Endothelial cell of umbilical vein (primary cell): ENCODE measurements around the gene MPIG6B. TPM values are rescaled to one million over a fixed set of nuclear protein-coding genes. Genes with fewer than 3 reads are reported as not detected.

Experiments
- BruUV-seq: library from RNA; stranded (reverse); fragments of 400-500 nt; replicated peaks from 2 replicates; lab custom pipeline; 2021; lab: Mats Ljungman, UMichigan
- CTCF ChIA-PET: fragments of 300-600, 350-600 bp; sonication (Branson Sonifier 250); formaldehyde crosslinking; loops from one replicate; lab custom pipeline; 2021; ENCODE audit warnings: antibody characterized with exemption, inconsistent platforms; lab: Charles Lee
- POLR2A ChIA-PET: fragments of 300-600, 350-600 bp; sonication (Branson Sonifier 250); formaldehyde crosslinking; loops from one replicate; lab custom pipeline; 2021; ENCODE audit warnings: antibody characterized with exemption, inconsistent platforms; lab: Charles Lee
- DNase-seq: peaks from one replicate; pipeline ENCODE4 v3.0.0-alpha.2; 2011; ENCODE audit warnings: low read depth, low spot score
- FAIRE-seq: peaks from 2 replicates; lab custom pipeline; 2011; peaks lifted over from hg19 to GRCh38; lab: Jason Lieb, UNC
- H2AFZ ChIP-seq: 2 replicates; pipeline ENCODE4 v1.6.0; 2012; ENCODE audit warnings: low read depth, low read length, control low read depth, inconsistent platforms
- H3K27ac ChIP-seq: 2 replicates; pipeline ENCODE4 v1.5.1; 2011; ENCODE audit warnings: low read depth, mild to moderate bottlenecking, control low read depth, low read length, moderate library complexity; ENCODE audit not compliant: insufficient read depth
- H3K27me3 ChIP-seq, 2 experiments: 2 replicates each; pipeline versions ENCODE4 v1.6.0 to v1.6.1; 2011; ENCODE audit warnings: low read length in 2 of 2, mixed read lengths in 1 of 2; ENCODE audit not compliant: control insufficient read depth in 2 of 2, insufficient read depth in 2 of 2
- H3K36me3 ChIP-seq, 2 experiments: 2 replicates in 1 of 2; 3 replicates in 1 of 2; pipeline ENCODE4 v1.5.1; 2011; ENCODE audit warnings: low read length in 2 of 2, mild to moderate bottlenecking in 1 of 2, moderate library complexity in 1 of 2; ENCODE audit not compliant: control insufficient read depth in 2 of 2, insufficient read depth in 2 of 2; ENCODE audit errors: extremely low read depth in 1 of 2
- H3K4me1 ChIP-seq: 3 replicates; pipeline ENCODE4 v1.5.1; 2011; ENCODE audit warnings: mild to moderate bottlenecking, low read length; ENCODE audit not compliant: control insufficient read depth, insufficient read depth; ENCODE audit errors: extremely low read depth
- H3K4me2 ChIP-seq: 2 replicates; pipeline ENCODE4 v1.6.1; 2011; ENCODE audit warnings: low read length, control low read depth, mixed read lengths; ENCODE audit not compliant: insufficient read depth
- H3K4me3 ChIP-seq, 3 experiments: fragments of 200-600 bp in 1 of 3; sonication (generic), shearing (Covaris generic) in 1 of 3; replicated peaks in 1 of 3; 2 replicates each; pipeline ENCODE4 v1.5.1; 2011 to 2016; ENCODE audit warnings: control low read depth in 3 of 3, low read length in 3 of 3, mild to moderate bottlenecking in 2 of 3, inconsistent platforms in 1 of 3, low read depth in 1 of 3, moderate library complexity in 1 of 3; ENCODE audit not compliant: insufficient read depth in 1 of 3
- H3K79me2 ChIP-seq: 2 replicates; pipeline ENCODE4 v1.6.0; 2012; ENCODE audit warnings: low read length, inconsistent platforms; ENCODE audit not compliant: control insufficient read depth, insufficient read depth
- H3K9ac ChIP-seq: replicated peaks from 2 replicates; pipeline ENCODE3; 2011; ENCODE audit warnings: low read length, control low read depth; ENCODE audit not compliant: insufficient read depth; ENCODE audit errors: extremely low read depth
- H3K9me1 ChIP-seq: replicated peaks from 3 replicates; pipeline ENCODE4 v1.6.0; 2011; ENCODE audit warnings: mild to moderate bottlenecking, low read length; ENCODE audit not compliant: control insufficient read depth, insufficient read depth; ENCODE audit errors: extremely low read depth
- H3K9me3 ChIP-seq: replicated peaks from 2 replicates; pipeline ENCODE4 v1.5.1; 2012; ENCODE audit warnings: low read length, inconsistent platforms; ENCODE audit not compliant: control insufficient read depth, insufficient read depth
- H4K20me1 ChIP-seq: replicated peaks from 2 replicates; pipeline ENCODE3; 2011; ENCODE audit warnings: mild to moderate bottlenecking, low read length; ENCODE audit not compliant: control insufficient read depth, insufficient read depth; ENCODE audit errors: extremely low read depth
- CTCF ChIP-seq, 2 donors: IDR thresholded peaks; 1 replicate in 1 of 2; 2 replicates in 1 of 2; pipeline ENCODE4 v1.5.1; 2011; ENCODE audit warnings: low read length in 2 of 2, mild to moderate bottlenecking in 2 of 2, moderate library complexity in 2 of 2, control low read depth in 1 of 2, inconsistent platforms in 1 of 2, low read depth in 1 of 2; ENCODE audit not compliant: insufficient read depth in 1 of 2; ENCODE audit errors: extremely low read depth in 1 of 2
- EZH2 ChIP-seq: IDR thresholded peaks from 2 replicates; pipeline ENCODE4 v1.6.1; 2012; ENCODE audit warnings: borderline replicate concordance, low read depth, mild to moderate bottlenecking, moderate library complexity, low read length, inconsistent platforms; ENCODE audit not compliant: severe bottlenecking
- FOS ChIP-seq: IDR thresholded peaks from 2 replicates; pipeline ENCODE4 v1.6.1; 2011; ENCODE audit warnings: mild to moderate bottlenecking, low read length, moderate library complexity, borderline replicate concordance; ENCODE audit not compliant: insufficient read depth
- GATA2 ChIP-seq: IDR thresholded peaks from 2 replicates; pipeline ENCODE4 v1.7.0; 2011; ENCODE audit warnings: low read depth, mild to moderate bottlenecking, moderate library complexity, mixed read lengths, low read length; ENCODE audit not compliant: insufficient read length, insufficient read depth
- JUN ChIP-seq: IDR thresholded peaks from 2 replicates; pipeline ENCODE4 v1.6.1; 2011; ENCODE audit warnings: borderline replicate concordance, low read depth; ENCODE audit not compliant: insufficient read length, insufficient read depth
- POLR2AphosphoS5 ChIP-seq: IDR thresholded peaks from 2 replicates; pipeline ENCODE4 v1.6.1; 2012; ENCODE audit warnings: low read depth, mild to moderate bottlenecking, control low read depth, low read length, moderate library complexity; ENCODE audit not compliant: insufficient read depth
- dilution Hi-C: fragments of 300-500 bp; cut with MboI; formaldehyde crosslinking; loops from one replicate; pipeline ENCODE4 v1.15.0; 2019; ENCODE audit warnings: low sequenced_read_pairs; ENCODE audit not compliant: extremely low pct_ligation_motif_present
- intact Hi-C: fragments of 100-400 bp; cut with micrococcal nuclease; formaldehyde crosslinking; loops from one replicate; pipeline ENCODE4 v1.10.0; 2022
- polyA plus RNA-seq, 4 experiments: library from polyadenylated mRNA; depleted of rRNA in 3 of 4; stranded (reverse) in 3 of 4; unstranded in 1 of 4; fragments of >200 nt; gene quantifications; 2 replicates each; pipeline versions ENCODE4 v1.2.1 to v1.2.3, GENCODE V29; 2011 to 2012; ENCODE audit warnings: missing spikeins in 1 of 4
- total RNA-seq: library from RNA; stranded (reverse); gene quantifications from 2 replicates; pipeline ENCODE4 v1.2.3, GENCODE V29; 2021

MPIG6B gene
- total and polyA plus RNA-seq, 2 donors (not counting 3 experiments of a cell fraction or from before 2014, with no cell fraction given), result not detected

- H3K9ac ChIP-seq, result no peak overlapping the region
- no peaks in the 10 kb centered on the region for H3K27me3 ChIP-seq
- dilution Hi-C loops, result no loop called here
- no peak overlapping the region for H3K4me3 ChIP-seq
- BruUV-seq, result no TSS peak
- ChIA-PET CTCF (no interaction called here), POLR2A (no interaction called here)
- no peak overlapping the region for H3K4me2 ChIP-seq
- FAIRE-seq (no peak), DNase-seq (no peak)
- H3K27ac ChIP-seq, result no peak overlapping the region
- no peaks in the 10 kb centered on the region for H3K9me3 ChIP-seq
- H3K9me1 ChIP-seq, result no peaks in the 10 kb centered on the region
- no peak overlapping the region for H2AFZ ChIP-seq
- H3K4me1 ChIP-seq, result peaks cover 11% of the 10 kb centered on the region
- peaks cover 21% of the 10 kb centered on the region for H3K79me2 ChIP-seq
- TF ChIP-seq POLR2AphosphoS5 (no peak), GATA2 (no peak), EZH2 (no peak), CTCF (IDR thresholded peaks at IDR 0.05; ENCODE audit: extremely low read depth in 1 of 2, insufficient read depth in 1 of 2, low read depth in 1 of 2, low read length in 2 of 2) (no peak), FOS (no peak), JUN (no peak)
- intact Hi-C loops, result no loop called here
- H4K20me1 ChIP-seq, result no peaks in the 10 kb centered on the region
- H3K36me3 ChIP-seq, result peaks cover 0 to 8% of the 10 kb centered on the region in 2 experiments
Measured at GRCh38 chr6:31700740-31701401, 22.3 kb upstream of the MPIG6B start.
